IgD-negative memory B cell (primary cell): Measurements from ENCODE around the gene CPA5. TPM values are rescaled to one million over a fixed set of nuclear protein-coding genes. Genes with fewer than 3 reads are reported as not detected.
"Not testable (repeated sequence)": the region's sequence is repeated elsewhere in the genome, so short reads cannot be mapped to it uniquely, and the experiment has no call there.

Experiments
- H3K27ac Mint-ChIP-seq, 3 donors: one replicate each; pipeline ENCODE4 v1.8.0; 2020 to 2022; ENCODE audit warnings: mild to moderate bottlenecking in 3 of 3, mixed read lengths in 3 of 3, moderate library complexity in 1 of 3
- H3K27me3 Mint-ChIP-seq: one replicate; pipeline ENCODE4 v1.8.0; 2021; ENCODE audit warnings: mixed read lengths
- H3K36me3 Mint-ChIP-seq: one replicate; pipeline ENCODE4 v1.8.0; 2020; ENCODE audit warnings: mild to moderate bottlenecking, mixed read lengths
- H3K4me1 Mint-ChIP-seq, 3 donors: one replicate each; pipeline ENCODE4 v1.8.0; 2020 to 2022; ENCODE audit warnings: mixed read lengths in 3 of 3, mild to moderate bottlenecking in 1 of 3
- H3K4me3 Mint-ChIP-seq, 4 donors: one replicate each; pipeline ENCODE4 v1.8.0; 2020 to 2022; ENCODE audit warnings: mild to moderate bottlenecking in 4 of 4, mixed read lengths in 4 of 4, moderate library complexity in 3 of 4
- H3K9me3 Mint-ChIP-seq, 3 donors: one replicate each; pipeline ENCODE4 v1.8.0; 2020 to 2021; ENCODE audit warnings: mixed read lengths in 3 of 3, mild to moderate bottlenecking in 1 of 3
- polyA plus RNA-seq: library from polyadenylated mRNA; unstranded; fragments of 300-500 nt; fragmentation: Illumina TruSeq; gene quantifications from one replicate; pipeline ENCODE4 v1.2.3, GENCODE V29; 2021

CPA5 gene
- polyA plus RNA-seq, 1 donor from 2014 or later = not detected

- peaks cover 2% of the 10 kb centered on the region for H3K36me3 Mint-ChIP-seq
- peaks cover 6% of the 10 kb centered on the region for H3K27me3 Mint-ChIP-seq
- H3K9me3 Mint-ChIP-seq = peaks cover 0 to 4% (median 3%) of the 10 kb centered on the region in 3 donors
- no peak overlapping the region for H3K27ac Mint-ChIP-seq
- peaks cover 0 to 3% (median 0%) of the 10 kb centered on the region in 3 donors for H3K4me1 Mint-ChIP-seq
- H3K4me3 Mint-ChIP-seq = no peak overlapping the region
Measured at GRCh38 chr7:130319541-130319940, 25.1 kb upstream of the CPA5 start.

DNA sequence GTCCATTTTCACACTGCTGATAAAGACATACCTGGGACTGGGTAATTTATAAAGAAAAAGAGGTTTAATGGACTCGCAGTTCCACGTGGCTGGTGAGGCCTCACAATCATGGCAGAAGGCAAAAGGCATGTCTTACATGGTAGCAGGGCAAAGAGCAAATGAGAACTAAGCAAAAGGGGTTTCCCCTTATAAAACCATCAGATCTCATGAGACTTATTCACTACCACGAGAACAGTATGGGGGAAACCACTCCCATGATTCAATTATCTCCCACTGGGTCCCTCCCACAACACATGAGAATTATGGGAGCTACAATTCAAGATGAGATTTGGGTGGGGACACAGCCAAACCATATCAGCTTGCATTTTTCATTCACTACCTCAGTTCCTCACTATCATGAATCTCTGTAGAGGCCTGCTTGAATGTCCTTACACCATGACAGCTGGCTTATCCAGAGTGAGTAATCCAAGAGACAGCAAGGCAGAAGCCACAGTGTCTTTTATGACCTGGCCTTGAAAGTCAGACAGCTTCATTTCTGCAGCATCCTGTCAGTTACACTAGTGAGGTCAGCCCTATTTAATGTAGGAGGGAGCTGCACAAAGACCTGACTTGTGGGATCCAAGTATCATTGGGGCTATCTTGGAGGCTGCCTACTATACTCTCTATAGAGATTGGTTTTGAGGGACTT is 22.9 kb upstream of the CPA5 start:
- H3K4me3 Mint-ChIP-seq, H3K4me1 Mint-ChIP-seq, H3K27ac Mint-ChIP-seq: not testable (repeated sequence)

GRCh38 chr7:130322615-130323014 is 22.0 kb upstream of the CPA5 start:
- Mint-ChIP-seq H3K9me3 (peaks cover 0 to 4% (median 3%) of the 10 kb centered on the region in 3 donors), H3K4me1 (peaks cover 0 to 3% (median 0%) of the 10 kb centered on the region in 3 donors), H3K27me3 (peaks cover 3% of the 10 kb centered on the region), H3K27ac (peak overlapping the region in 1 of 3 donors; percentile 40), H3K4me3 (no peak overlapping the region), H3K36me3 (peaks cover 2% of the 10 kb centered on the region)

More for the DNA sequence above, 22.9 kb upstream of the CPA5 start:
- H3K9me3 Mint-ChIP-seq, H3K27me3 Mint-ChIP-seq, H3K36me3 Mint-ChIP-seq: not testable (repeated sequence)

GRCh38 chr7:130324306-130324943 is 20.2 kb upstream of the CPA5 start:
- H3K4me3 Mint-ChIP-seq = no peak overlapping the region
- H3K36me3 Mint-ChIP-seq = peaks cover 2% of the 10 kb centered on the region
- H3K27ac Mint-ChIP-seq = no peak overlapping the region
- no peaks in the 10 kb centered on the region for H3K27me3 Mint-ChIP-seq
- H3K4me1 Mint-ChIP-seq = peaks cover 0 to 3% (median 0%) of the 10 kb centered on the region in 3 donors
- peaks cover 0 to 4% (median 3%) of the 10 kb centered on the region in 3 donors for H3K9me3 Mint-ChIP-seq

DNA sequence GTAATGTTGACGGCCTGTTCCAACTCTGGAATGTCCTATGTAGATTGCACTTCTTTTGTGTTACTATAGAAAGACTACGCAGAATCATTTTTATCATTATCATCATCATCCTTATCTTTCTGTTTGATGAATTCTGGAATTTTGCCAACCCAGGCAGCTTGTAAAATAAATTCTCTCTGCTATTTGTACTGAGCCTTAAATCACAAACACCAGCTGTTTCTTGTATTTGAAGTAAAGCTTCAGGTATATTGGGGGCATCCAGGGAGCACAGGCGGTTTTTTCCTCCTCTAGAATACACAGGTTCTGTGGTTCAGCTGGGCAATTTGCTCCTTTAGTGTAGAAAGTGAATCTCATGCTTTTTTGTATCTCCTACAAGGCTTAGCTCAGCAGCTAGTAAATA is 14.9 kb upstream of the CPA5 start:
- Mint-ChIP-seq H3K4me3 (no peak overlapping the region), H3K4me1 (no peaks in the 10 kb centered on the region), H3K9me3 (no peaks in the 10 kb centered on the region), H3K36me3 (no peaks in the 10 kb centered on the region), H3K27ac (no peak overlapping the region), H3K27me3 (no peaks in the 10 kb centered on the region)

- no peak overlapping the region for H3K4me3 Mint-ChIP-seq
- no peaks in the 10 kb centered on the region for H3K36me3 Mint-ChIP-seq
- H3K27me3 Mint-ChIP-seq = no peaks in the 10 kb centered on the region
- no peak overlapping the region for H3K27ac Mint-ChIP-seq
- no peaks in the 10 kb centered on the region for H3K9me3 Mint-ChIP-seq
- H3K4me1 Mint-ChIP-seq = no peaks in the 10 kb centered on the region
Measured at GRCh38 chr7:130332259-130333053, 12.2 kb upstream of the CPA5 start.

DNA sequence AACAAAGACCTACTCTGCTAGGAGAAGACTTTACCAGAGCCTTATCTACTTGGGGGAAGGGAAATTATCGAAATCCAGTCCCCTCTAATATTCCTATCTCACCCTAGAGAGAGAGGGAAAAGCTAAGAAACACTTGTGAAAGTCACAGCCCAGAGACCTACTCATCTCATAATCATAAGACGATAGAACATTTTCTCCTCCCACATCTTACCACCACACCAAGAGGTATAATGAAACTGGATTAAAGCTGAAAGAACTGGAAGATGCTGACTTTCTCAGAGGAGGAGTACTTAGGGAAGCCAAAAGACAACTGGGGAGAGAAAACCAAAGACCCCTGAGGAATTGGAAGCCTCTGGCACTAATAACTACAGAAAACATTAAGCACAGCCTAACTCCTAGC is 10.8 kb upstream of the CPA5 start:
- Mint-ChIP-seq H3K4me3 (no peak overlapping the region), H3K4me1 (no peaks in the 10 kb centered on the region)

GRCh38 chr7:130334274-130334673 is 10.3 kb upstream of the CPA5 start:
- Mint-ChIP-seq H3K4me3 (no peak overlapping the region), H3K36me3 (no peaks in the 10 kb centered on the region), H3K9me3 (no peaks in the 10 kb centered on the region), H3K27ac (no peak overlapping the region), H3K4me1 (no peaks in the 10 kb centered on the region), H3K27me3 (no peaks in the 10 kb centered on the region)

More for the DNA sequence above, 10.8 kb upstream of the CPA5 start:
- H3K36me3 Mint-ChIP-seq = no peaks in the 10 kb centered on the region
- H3K27ac Mint-ChIP-seq = no peak overlapping the region
- H3K9me3 Mint-ChIP-seq = no peaks in the 10 kb centered on the region
- H3K27me3 Mint-ChIP-seq = no peaks in the 10 kb centered on the region

- no peaks in the 10 kb centered on the region for H3K36me3 Mint-ChIP-seq
- H3K4me3 Mint-ChIP-seq = no peak overlapping the region
- no peaks in the 10 kb centered on the region for H3K4me1 Mint-ChIP-seq
Measured at GRCh38 chr7:130337410-130337971, 7.1 kb upstream of the CPA5 start.

GRCh38 chr7:130338233-130338632 is 6.4 kb upstream of the CPA5 start:
- no peak overlapping the region for H3K27ac Mint-ChIP-seq
- H3K9me3 Mint-ChIP-seq = no peaks in the 10 kb centered on the region
- no peaks in the 10 kb centered on the region for H3K36me3 Mint-ChIP-seq
- no peaks in the 10 kb centered on the region for H3K27me3 Mint-ChIP-seq
- no peaks in the 10 kb centered on the region for H3K4me1 Mint-ChIP-seq
- H3K4me3 Mint-ChIP-seq = no peak overlapping the region

More at GRCh38 chr7:130337410-130337971, 7.1 kb upstream of the CPA5 start:
- no peak overlapping the region for H3K27ac Mint-ChIP-seq
- H3K9me3 Mint-ChIP-seq = no peaks in the 10 kb centered on the region
- H3K27me3 Mint-ChIP-seq = no peaks in the 10 kb centered on the region

GRCh38 chr7:130341882-130342281 is 2.7 kb upstream of the CPA5 start:
- H3K4me3 Mint-ChIP-seq = no peak overlapping the region
- no peak overlapping the region for H3K27ac Mint-ChIP-seq
- H3K27me3 Mint-ChIP-seq = peaks cover 1% of the 10 kb centered on the region
- no peaks in the 10 kb centered on the region for H3K4me1 Mint-ChIP-seq
- H3K9me3 Mint-ChIP-seq = peaks cover 0 to 2% (median 0%) of the 10 kb centered on the region in 3 donors
- no peaks in the 10 kb centered on the region for H3K36me3 Mint-ChIP-seq

- Mint-ChIP-seq H3K27me3 (peaks cover 3% of the 10 kb centered on the region), H3K36me3 (no peaks in the 10 kb centered on the region), H3K4me1 (no peaks in the 10 kb centered on the region), H3K9me3 (peaks cover 0 to 2% (median 0%) of the 10 kb centered on the region in 3 donors), H3K4me3 (no peak overlapping the region), H3K27ac (no peak overlapping the region)
Measured at GRCh38 chr7:130342701-130343380, 1.8 kb upstream of the CPA5 start.

DNA sequence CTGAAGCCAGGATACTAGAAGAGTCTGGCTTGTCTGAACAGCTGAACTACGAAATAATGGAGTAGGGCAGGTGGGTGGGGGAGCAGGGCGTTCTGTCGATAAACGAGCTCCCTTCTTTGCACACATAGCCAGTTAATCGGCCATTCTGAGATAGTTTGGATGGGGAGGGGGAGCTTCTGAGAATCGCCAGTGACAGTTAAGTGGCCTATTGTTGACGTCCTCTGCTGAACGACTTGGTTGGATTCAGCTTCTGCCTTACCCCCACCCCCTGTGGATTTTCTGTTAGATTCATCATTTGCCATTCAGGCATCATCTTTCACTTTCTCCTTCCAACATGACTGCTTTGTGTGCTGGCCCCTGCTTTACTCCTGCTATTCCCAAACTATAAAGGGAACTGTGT is 520 bp downstream of the CPA5 start:
- Mint-ChIP-seq H3K9me3 (peaks cover 0 to 2% (median 0%) of the 10 kb centered on the region in 3 donors), H3K27me3 (peaks cover 7% of the 10 kb centered on the region), H3K4me3 (no peak overlapping the region), H3K27ac (no peak overlapping the region), H3K36me3 (no peaks in the 10 kb centered on the region), H3K4me1 (peaks cover 0 to 2% (median 0%) of the 10 kb centered on the region in 3 donors)

- Mint-ChIP-seq H3K27ac (no peak overlapping the region), H3K36me3 (no peaks in the 10 kb centered on the region), H3K4me3 (no peak overlapping the region), H3K9me3 (peaks cover 0 to 2% (median 0%) of the 10 kb centered on the region in 3 donors), H3K27me3 (peaks cover 10% of the 10 kb centered on the region), H3K4me1 (peaks cover 0 to 4% (median 0%) of the 10 kb centered on the region in 3 donors)
Measured at GRCh38 chr7:130345725-130346124, 1.1 kb downstream of the CPA5 start.
